Activated CD4-positive, alpha-beta memory T cell treated with anti-CD3 and anti-CD28 coated beads, Interleukin-2, amount 10 ng/mL, durations not matched to agents 7 days and 5 days (primary cell): Measurements from ENCODE around the gene NSF. TPM values are rescaled to one million over a fixed set of nuclear protein-coding genes. Genes with fewer than 3 reads are reported as not detected.

Experiments used
- CTCF ChIA-PET: fragments of 350-600 bp; sonication (Branson Sonifier 250); formaldehyde crosslinking; loops from one replicate; lab custom pipeline; 2021; ENCODE audit warnings: antibody characterized with exemption, inconsistent platforms; lab: Charles Lee
- POLR2A ChIA-PET: fragments of 350-600 bp; sonication (Branson Sonifier 250); formaldehyde crosslinking; loops from one replicate; lab custom pipeline; 2021; ENCODE audit warnings: antibody characterized with exemption; lab: Charles Lee
- DNase-seq: peaks from one replicate; pipeline ENCODE4 v3.0.0-alpha.2; 2020
- H3K27ac Mint-ChIP-seq: one replicate; pipeline ENCODE4 v1.8.0; 2021; ENCODE audit warnings: mild to moderate bottlenecking, mixed read lengths
- H3K27me3 Mint-ChIP-seq: one replicate; pipeline ENCODE4 v1.8.0; 2021; ENCODE audit warnings: mixed read lengths
- H3K36me3 Mint-ChIP-seq: one replicate; pipeline ENCODE4 v1.8.0; 2021; ENCODE audit warnings: low read depth, mixed read lengths
- H3K4me1 Mint-ChIP-seq: one replicate; pipeline ENCODE4 v1.8.0; 2021; ENCODE audit warnings: mixed read lengths
- H3K4me3 Mint-ChIP-seq: one replicate; pipeline ENCODE4 v1.8.0; 2021; ENCODE audit warnings: mild to moderate bottlenecking, mixed read lengths
- H3K9me3 Mint-ChIP-seq: one replicate; pipeline ENCODE4 v1.8.0; 2021; ENCODE audit warnings: mixed read lengths
- total RNA-seq, 2 experiments: library from RNA; stranded (reverse); gene quantifications; one replicate each; pipeline ENCODE4 v1.2.3, GENCODE V29; 2021

The NSF gene
- total RNA-seq, 2 experiments from 2014 or later = 48.6 to 49.6 TPM

- ChIA-PET CTCF (no interaction called here), POLR2A (no interaction called here)
- Mint-ChIP-seq H3K27ac (no peak overlapping the region), H3K36me3 (no peaks in the 10 kb centered on the region), H3K9me3 (no peaks in the 10 kb centered on the region), H3K4me3 (no peak overlapping the region), H3K4me1 (no peaks in the 10 kb centered on the region), H3K27me3 (peaks cover 9% of the 10 kb centered on the region)
- no peak for DNase-seq
These were observed 206.6 kb downstream of the NSF start for GRCh38 chr17:46796956-46797530.

GRCh38 chr17:46800573-46800972 is 210.1 kb downstream of the NSF start:
- Mint-ChIP-seq H3K4me1 (no peaks in the 10 kb centered on the region), H3K27me3 (peaks cover 2% of the 10 kb centered on the region), H3K9me3 (no peaks in the 10 kb centered on the region), H3K27ac (no peak overlapping the region), H3K36me3 (no peaks in the 10 kb centered on the region), H3K4me3 (no peak overlapping the region)
- ChIA-PET POLR2A (no interaction called here), CTCF (no interaction called here)
- DNase-seq = no peak

GRCh38 chr17:46802800-46803199 is 212.3 kb downstream of the NSF start:
- ChIA-PET POLR2A (no interaction called here), CTCF (no interaction called here)
- Mint-ChIP-seq H3K36me3 (no peaks in the 10 kb centered on the region), H3K27me3 (no peaks in the 10 kb centered on the region), H3K27ac (no peak overlapping the region), H3K4me3 (no peak overlapping the region), H3K4me1 (no peaks in the 10 kb centered on the region), H3K9me3 (no peaks in the 10 kb centered on the region)
- DNase-seq = no peak

DNA sequence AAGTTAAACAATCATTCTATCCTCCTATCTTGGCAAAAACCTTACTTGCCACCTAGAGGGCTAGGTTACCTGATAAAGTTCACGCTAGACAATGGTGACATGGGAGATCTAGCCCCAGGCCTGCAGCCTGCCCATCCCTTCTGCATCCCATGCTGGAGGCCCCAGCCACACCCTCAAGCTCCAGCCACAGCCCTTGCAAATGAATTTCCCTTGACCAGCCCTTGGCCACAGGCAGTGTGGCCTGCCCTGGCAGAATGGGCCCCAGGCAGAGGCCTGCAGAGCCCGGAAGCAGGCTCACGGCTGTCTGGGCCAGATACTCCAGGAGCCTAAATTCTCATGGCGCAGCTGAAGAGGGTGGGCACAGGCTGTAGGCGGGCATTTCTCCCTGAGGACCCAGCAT is 213.1 kb downstream of the NSF start:
- no peak for DNase-seq
- Mint-ChIP-seq H3K27ac (no peak overlapping the region), H3K27me3 (no peaks in the 10 kb centered on the region), H3K4me1 (no peaks in the 10 kb centered on the region), H3K9me3 (no peaks in the 10 kb centered on the region), H3K36me3 (no peaks in the 10 kb centered on the region), H3K4me3 (no peak overlapping the region)
- ChIA-PET CTCF (no interaction called here), POLR2A (no interaction called here)

DNA sequence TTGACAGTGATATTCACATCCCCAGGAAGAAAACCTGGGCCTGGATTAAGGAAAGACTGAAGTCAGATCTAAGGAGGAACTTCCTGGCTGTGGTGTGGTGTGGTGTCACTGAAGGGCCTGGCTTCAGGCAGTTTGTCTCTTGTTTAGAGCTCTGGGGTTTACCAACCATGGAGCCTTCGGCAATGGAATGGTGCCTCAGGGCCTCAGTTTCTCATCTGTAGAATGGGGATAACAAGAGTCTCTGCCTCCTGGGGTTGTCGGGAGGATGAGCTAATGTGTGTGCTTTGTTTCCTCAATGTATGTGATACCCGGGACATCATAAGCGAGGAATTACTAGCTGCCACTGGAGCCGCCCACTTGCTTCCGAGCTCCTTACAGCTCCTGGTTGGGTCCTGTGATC is 215.3 kb downstream of the NSF start:
- CTCF ChIA-PET = no interaction called here
- H3K4me3 Mint-ChIP-seq = no peak overlapping the region
- DNase-seq = no peak
- POLR2A ChIA-PET = no interaction called here
- H3K4me1 Mint-ChIP-seq = no peaks in the 10 kb centered on the region
- no peaks in the 10 kb centered on the region for H3K27me3 Mint-ChIP-seq
- H3K36me3 Mint-ChIP-seq = no peaks in the 10 kb centered on the region
- H3K9me3 Mint-ChIP-seq = no peaks in the 10 kb centered on the region
- H3K27ac Mint-ChIP-seq = no peak overlapping the region

Other genes starting within 250 kb of the NSF start
- gene ARL17B, start 228.9 kb upstream of the NSF start, total RNA-seq = 10 to 100 TPM; 21.9 to 22.6 TPM
- gene LRRC37A2, start 78.2 kb upstream of the NSF start, total RNA-seq = 10 to 100 TPM; 21.2 to 21.6 TPM
- 10 to 100 TPM; 20.4 to 20.5 TPM for gene ARL17A, start 11.0 kb upstream of the NSF start, total RNA-seq
- gene WNT3, start 228.0 kb downstream of the NSF start, total RNA-seq = not detected